Loucy (cell line): ENCODE results near the gene TBX21.

Source experiments
- EZH2phosphoT487 ChIP-seq: fragments of 200-600 bp; IDR thresholded peaks from 2 replicates; pipeline ENCODE4 v1.6.1; 2018; ENCODE audit warnings: antibody characterized with exemption, mild to moderate bottlenecking, moderate library complexity, borderline replicate concordance
- TF ChIP-seq, protein P1 (sequence below): fragments of 200-600 bp; sonication (generic); conservative IDR thresholded peaks from 2 replicates; pipeline ENCODE4 v1.5.1; 2014; ENCODE audit warnings: mild to moderate bottlenecking, antibody characterized with exemption, low read length

DNA sequence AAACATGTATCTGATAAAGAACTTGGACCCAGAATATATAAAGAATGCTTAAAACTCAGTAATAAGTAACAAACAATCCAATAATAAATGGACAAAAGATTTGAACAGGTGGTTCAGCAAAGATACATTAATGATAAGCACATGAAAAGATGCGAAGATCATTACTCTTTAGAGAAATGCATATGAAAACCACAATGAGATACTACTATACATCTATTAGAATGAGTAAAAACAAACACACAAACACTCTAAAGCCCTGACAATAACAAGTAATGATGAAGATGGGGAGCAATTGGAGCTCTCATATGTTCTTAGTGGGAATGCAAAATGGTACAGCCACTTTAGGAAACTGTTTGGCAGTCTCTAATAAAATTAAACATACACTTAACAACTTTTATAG, 59.4 kb downstream of the TBX21 start:
- TF ChIP-seq, protein P1, sequence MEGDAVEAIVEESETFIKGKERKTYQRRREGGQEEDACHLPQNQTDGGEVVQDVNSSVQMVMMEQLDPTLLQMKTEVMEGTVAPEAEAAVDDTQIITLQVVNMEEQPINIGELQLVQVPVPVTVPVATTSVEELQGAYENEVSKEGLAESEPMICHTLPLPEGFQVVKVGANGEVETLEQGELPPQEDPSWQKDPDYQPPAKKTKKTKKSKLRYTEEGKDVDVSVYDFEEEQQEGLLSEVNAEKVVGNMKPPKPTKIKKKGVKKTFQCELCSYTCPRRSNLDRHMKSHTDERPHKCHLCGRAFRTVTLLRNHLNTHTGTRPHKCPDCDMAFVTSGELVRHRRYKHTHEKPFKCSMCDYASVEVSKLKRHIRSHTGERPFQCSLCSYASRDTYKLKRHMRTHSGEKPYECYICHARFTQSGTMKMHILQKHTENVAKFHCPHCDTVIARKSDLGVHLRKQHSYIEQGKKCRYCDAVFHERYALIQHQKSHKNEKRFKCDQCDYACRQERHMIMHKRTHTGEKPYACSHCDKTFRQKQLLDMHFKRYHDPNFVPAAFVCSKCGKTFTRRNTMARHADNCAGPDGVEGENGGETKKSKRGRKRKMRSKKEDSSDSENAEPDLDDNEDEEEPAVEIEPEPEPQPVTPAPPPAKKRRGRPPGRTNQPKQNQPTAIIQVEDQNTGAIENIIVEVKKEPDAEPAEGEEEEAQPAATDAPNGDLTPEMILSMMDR: no peak
- no peak for TF ChIP-seq EZH2phosphoT487
